GM21447 (cell line): ENCODE results near the gene DOCK7.

Experiments used
- ATAC-seq: cut with Tn5 transposase; IDR thresholded peaks from one replicate; pipeline ENCODE4 v1.9.1; 2021; ENCODE audit not compliant: unreplicated experiment

Gene DOCK7

DNA sequence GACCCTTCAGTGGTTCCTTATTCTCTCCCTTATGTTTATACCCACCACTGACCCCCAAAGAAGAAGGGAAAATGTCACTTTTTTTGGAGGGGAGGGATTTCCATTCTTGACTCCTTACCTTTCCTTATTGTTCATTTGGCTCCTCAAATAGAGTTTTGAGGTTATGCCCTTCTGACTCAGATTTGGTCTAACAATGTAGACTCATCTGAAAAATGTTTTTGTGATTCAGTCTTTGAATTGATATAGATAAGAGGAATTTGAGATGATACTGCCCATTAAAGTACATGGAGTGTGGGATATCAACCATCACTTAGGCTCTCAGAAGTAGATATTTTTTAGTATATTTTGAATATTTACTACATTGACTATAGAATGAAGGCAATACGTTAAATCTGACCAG, 235.2 kb downstream of the DOCK7 start:
- no peak for ATAC-seq

GRCh38 chr1:62450301-62450700, 237.9 kb downstream of the DOCK7 start:
- no peak for ATAC-seq

- ATAC-seq = no peak
These were observed 239.8 kb downstream of the DOCK7 start for GRCh38 chr1:62448221-62448933.

DNA sequence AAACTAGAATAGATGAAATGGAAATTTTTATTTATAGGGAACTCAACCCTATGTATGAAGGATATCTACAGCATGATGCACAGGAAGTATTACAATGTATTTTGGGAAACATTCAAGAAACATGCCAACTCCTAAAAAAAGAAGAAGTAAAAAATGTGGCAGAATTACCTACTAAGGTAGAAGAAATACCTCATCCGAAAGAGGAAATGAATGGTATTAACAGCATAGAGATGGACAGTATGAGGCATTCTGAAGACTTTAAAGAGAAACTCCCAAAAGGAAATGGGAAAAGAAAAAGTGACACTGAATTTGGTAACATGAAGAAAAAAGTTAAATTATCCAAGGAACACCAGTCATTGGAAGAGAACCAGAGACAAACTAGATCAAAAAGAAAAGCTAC, 243.5 kb downstream of the DOCK7 start:
- no peak for ATAC-seq

GRCh38 chr1:62439652-62440371, 248.4 kb downstream of the DOCK7 start:
- peak; percentile 22 for ATAC-seq

GRCh38 chr1:62438163-62438562, 250.0 kb downstream of the DOCK7 start:
- ATAC-seq = no peak

DNA sequence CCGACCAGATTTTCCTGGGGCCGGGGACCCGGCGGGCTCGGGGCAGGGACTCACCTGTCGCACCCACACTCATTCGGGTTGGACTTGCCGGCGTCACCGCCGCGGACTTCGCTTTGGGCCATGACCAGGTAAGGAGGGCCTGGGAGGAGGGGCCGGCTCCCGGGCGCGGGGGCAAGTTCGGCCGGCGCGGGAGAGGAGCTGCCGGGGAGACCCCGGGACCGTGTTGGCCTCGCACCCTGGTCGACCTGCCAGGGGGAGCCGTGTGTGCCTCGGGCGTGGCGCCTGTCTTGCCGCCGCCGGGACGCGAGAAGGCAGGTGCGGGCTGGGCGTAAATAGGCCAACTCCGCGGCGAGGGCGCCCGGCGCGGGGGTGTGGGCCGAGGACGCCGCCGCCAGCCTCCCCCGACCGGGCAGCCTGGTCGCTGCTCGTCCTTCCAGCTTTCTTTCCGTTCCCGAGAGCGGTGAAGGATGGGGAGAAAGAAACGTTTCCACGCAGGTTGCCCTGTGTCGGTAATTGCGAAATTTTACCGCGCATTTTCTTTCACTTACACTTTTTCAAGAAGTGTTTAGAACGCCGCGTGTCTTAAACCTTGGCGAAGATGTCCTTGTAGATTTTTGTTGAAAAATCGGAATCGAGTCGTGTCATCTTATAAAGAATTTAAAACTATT, 250.8 kb downstream of the DOCK7 start:
- no peak for ATAC-seq

- ATAC-seq = peak; percentile 69
These were observed 251.5 kb downstream of the DOCK7 start, which contains the start of gene USP1 for GRCh38 chr1:62436466-62437272. TSS of gene USP1 (plus strand) at chr1:62437049. CDS start at chr1:62439868, 2,819 bp downstream.

GRCh38 chr1:62436039-62436465, 252.1 kb downstream of the DOCK7 start:
- ATAC-seq = no peak

DNA sequence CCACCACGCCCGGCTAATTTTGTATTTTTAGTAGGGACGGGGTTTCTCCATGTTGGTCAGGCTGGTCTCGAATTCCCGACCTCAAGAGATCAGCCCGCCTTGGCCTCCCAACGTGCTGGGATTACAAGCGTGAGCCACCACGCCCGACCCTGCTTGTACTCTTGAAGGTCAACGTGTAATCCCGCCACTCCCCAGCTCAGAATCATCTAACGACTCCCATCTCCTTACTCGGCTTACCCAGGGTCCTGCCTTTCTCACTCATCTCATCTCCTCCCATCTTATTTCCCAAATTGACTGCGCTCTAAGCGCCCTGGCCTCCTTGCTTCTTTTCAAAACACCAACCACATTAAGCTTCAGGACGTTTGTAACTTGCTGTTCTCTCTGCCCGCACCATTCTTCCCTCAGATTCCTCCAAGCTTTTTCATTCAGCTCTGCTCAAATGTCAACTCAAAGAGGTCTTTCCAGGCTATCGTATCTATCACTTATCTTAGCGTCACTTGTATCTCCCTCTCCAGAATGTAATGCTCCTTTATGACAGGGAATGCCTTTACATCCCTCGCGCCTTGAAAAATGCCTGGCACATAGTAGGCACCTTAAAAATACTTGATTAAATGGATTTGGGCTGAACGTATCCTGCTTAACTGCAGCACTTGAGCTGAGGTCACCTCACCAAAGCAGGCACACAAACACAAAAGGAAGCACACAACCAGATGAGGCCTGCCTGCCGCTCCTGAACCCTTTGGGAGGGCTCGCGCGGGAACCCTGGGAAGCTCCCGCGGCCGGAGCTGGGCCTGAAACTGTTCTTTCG, 252.8 kb downstream of the DOCK7 start:
- no peak for ATAC-seq

GRCh38 chr1:62434618-62435001, 253.6 kb downstream of the DOCK7 start:
- ATAC-seq = no peak

GRCh38 chr1:62433861-62434617, 254.1 kb downstream of the DOCK7 start:
- no peak for ATAC-seq

GRCh38 chr1:62429581-62429980, 258.6 kb downstream of the DOCK7 start:
- no peak for ATAC-seq

- ATAC-seq = no peak
These were observed 259.8 kb downstream of the DOCK7 start for GRCh38 chr1:62428351-62428750.

DNA sequence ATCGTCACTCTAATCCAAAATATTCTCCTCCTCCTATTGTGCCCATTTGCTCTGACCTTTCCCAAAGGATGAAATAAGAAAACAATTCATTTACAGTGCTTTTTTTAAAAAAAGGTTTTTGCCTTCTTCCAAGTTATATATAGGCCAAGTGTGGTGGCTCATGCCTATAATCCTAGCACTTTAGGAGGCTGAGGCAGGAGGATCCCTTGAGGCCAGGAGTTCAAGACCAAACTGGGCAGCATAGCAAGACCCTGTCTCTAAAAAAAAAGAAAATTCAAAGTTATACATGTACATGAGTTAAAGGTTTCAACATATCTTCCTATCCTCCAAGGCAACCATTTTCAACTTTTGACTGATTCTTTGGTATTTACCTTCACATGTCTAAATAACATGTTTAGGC, 261.4 kb downstream of the DOCK7 start:
- ATAC-seq = no peak

GRCh38 chr1:62426237-62426636, 261.9 kb downstream of the DOCK7 start:
- no peak for ATAC-seq

DNA sequence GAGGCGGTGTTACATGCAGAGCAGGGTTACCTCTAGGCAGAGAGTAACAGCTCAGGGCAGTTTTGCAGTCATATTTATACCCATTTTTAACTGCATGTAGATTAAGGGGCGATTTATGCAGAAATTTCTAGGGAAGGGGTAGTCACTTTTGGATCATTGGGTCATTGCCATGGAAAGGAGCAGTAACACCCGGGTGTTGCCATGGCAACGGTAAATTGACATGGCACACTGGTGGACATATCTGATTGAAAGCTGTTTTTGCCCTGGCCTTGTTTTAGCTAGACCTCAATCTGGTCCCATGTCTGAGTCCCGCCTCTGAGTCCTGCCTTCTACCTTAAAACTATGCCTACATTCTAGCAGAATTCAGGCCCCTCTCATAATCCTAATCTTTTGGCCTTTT, 263.1 kb downstream of the DOCK7 start:
- no peak for ATAC-seq

- no peak for ATAC-seq
These were observed 263.8 kb downstream of the DOCK7 start for GRCh38 chr1:62424411-62424810.

DNA sequence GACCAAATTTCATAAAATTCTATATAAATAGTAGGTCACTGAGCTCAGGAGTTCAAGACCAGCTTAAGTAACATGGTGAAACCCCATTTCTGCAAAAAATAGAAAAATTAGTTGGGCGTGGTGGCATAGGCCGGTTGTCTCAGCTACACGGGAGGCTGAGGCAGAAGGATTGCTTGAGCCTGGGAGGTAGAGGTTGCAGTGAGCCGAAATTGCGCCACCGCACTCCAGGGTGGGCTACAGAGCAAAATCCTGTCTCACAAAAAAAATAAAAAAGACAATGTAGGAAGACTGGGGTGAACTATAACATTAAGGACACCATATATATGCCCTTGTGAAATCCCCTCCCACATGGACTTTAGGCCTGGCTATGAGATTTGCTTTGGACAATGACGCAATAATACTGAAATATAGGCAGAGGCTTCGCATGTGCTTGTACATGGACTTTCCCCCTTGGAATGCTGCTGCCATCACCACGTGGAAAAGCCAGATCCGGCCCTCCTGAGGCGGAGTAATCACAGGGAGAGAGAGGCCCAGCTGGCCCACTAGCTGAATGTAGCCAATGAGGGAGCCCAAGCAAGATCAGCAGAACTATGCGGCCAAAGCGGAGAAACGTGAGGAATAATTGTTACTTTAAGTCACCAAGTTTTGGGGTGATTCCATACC, 264.5 kb downstream of the DOCK7 start:
- ATAC-seq = no peak
